Measurements from ENCODE around the gene NBR1.

The NBR1 gene

GRCh38 chr17:43210576-43210975 is 39.6 kb downstream of the NBR1 start:
- Histone ChIP-seq H3K27ac (ENCODE audit: low read depth, low read length, poor library complexity, severe bottlenecking) (no peak overlapping the region), H4K20me1 (ENCODE audit: insufficient read depth, low read length) (no peaks in the 10 kb centered on the region), H3K4me1 (ENCODE audit: insufficient read depth, low read length, severe bottlenecking) (peaks cover 26% of the 10 kb centered on the region), H3K9me2 (ENCODE audit: low read depth, low read length) (no peaks in the 10 kb centered on the region), H3K9me3 (ENCODE audit: low read length) (no peaks in the 10 kb centered on the region), H3K27me3 (ENCODE audit: insufficient read depth, low read length) (no peaks in the 10 kb centered on the region), H3K4me3 (ENCODE audit: low read depth, low read length, poor library complexity, severe bottlenecking) (peak overlapping the region; percentile 66), H3K36me3 (ENCODE audit: insufficient read depth, low read length) (peaks cover 17% of the 10 kb centered on the region; the same call in 1 of the 2 replicates), H3F3A (ENCODE audit: insufficient read depth, low read length) (no peaks in the 10 kb centered on the region), H3K79me2 (ENCODE audit: insufficient read depth, low read length) (no peaks in the 10 kb centered on the region), H2AFZ (ENCODE audit: low read length) (no peak overlapping the region), H3K4me2 (ENCODE audit: low read length) (peak overlapping the region; percentile 82), H3K9ac (ENCODE audit: low read length) (peak overlapping the region; percentile 71)
- TF ChIP-seq, protein P1, sequence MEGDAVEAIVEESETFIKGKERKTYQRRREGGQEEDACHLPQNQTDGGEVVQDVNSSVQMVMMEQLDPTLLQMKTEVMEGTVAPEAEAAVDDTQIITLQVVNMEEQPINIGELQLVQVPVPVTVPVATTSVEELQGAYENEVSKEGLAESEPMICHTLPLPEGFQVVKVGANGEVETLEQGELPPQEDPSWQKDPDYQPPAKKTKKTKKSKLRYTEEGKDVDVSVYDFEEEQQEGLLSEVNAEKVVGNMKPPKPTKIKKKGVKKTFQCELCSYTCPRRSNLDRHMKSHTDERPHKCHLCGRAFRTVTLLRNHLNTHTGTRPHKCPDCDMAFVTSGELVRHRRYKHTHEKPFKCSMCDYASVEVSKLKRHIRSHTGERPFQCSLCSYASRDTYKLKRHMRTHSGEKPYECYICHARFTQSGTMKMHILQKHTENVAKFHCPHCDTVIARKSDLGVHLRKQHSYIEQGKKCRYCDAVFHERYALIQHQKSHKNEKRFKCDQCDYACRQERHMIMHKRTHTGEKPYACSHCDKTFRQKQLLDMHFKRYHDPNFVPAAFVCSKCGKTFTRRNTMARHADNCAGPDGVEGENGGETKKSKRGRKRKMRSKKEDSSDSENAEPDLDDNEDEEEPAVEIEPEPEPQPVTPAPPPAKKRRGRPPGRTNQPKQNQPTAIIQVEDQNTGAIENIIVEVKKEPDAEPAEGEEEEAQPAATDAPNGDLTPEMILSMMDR (IDR thresholded peaks at IDR 0.05; ENCODE audit: low read length): no peak
- no peak for TF ChIP-seq EZH2 (IDR thresholded peaks at IDR 0.05; ENCODE audit: borderline replicate concordance, low read length)

DNA sequence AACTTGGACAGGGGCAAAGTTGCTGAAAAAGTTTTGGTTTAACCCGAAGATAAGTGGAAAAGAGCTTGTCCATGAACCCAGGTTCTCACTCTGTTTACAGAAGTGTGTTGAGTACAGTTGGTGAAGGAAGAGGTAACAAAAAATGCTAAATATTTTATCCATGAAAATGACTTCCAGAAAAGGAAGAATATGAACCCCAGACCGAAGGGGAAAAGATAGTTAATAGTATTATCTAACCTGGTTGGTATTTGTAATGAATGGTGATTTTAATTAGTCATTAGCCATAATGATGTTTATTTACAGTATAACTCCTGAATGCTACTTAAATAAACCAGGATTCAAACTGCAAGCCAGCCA is 40.1 kb downstream of the NBR1 start:
- Histone ChIP-seq H3K9ac (ENCODE audit: low read length) (peak overlapping the region; percentile 71), H3K79me2 (ENCODE audit: insufficient read depth, low read length) (no peaks in the 10 kb centered on the region), H3K9me2 (ENCODE audit: low read depth, low read length) (no peaks in the 10 kb centered on the region), H3K4me2 (ENCODE audit: low read length) (peak overlapping the region; percentile 82), H3K27me3 (ENCODE audit: insufficient read depth, low read length) (no peaks in the 10 kb centered on the region), H2AFZ (ENCODE audit: low read length) (peak overlapping the region; percentile 32; the same call in 1 of the 2 replicates), H3F3A (ENCODE audit: insufficient read depth, low read length) (no peaks in the 10 kb centered on the region), H3K27ac (ENCODE audit: low read depth, low read length, poor library complexity, severe bottlenecking) (peak overlapping the region; percentile 46), H4K20me1 (ENCODE audit: insufficient read depth, low read length) (no peaks in the 10 kb centered on the region), H3K36me3 (ENCODE audit: insufficient read depth, low read length) (peaks cover 17% of the 10 kb centered on the region; the same call in 1 of the 2 replicates), H3K9me3 (ENCODE audit: low read length) (no peaks in the 10 kb centered on the region), H3K4me1 (ENCODE audit: insufficient read depth, low read length, severe bottlenecking) (peaks cover 26% of the 10 kb centered on the region), H3K4me3 (ENCODE audit: low read depth, low read length, poor library complexity, severe bottlenecking) (peak overlapping the region; percentile 66)
- no peak for TF ChIP-seq EZH2 (IDR thresholded peaks at IDR 0.05; ENCODE audit: borderline replicate concordance, low read length)
- TF ChIP-seq, protein P1 (IDR thresholded peaks at IDR 0.05; ENCODE audit: low read length): no peak

- Histone ChIP-seq H2AFZ (ENCODE audit: low read length) (peak within 1 kb of the TSS; percentile 32; the same call in 1 of the 2 replicates), H3K9ac (ENCODE audit: low read length) (peak within 1 kb of the TSS; percentile 71), H3F3A (ENCODE audit: insufficient read depth, low read length) (no peaks in the 10 kb centered on the region), H3K4me3 (ENCODE audit: low read depth, low read length, poor library complexity, severe bottlenecking) (peak within 1 kb of the TSS; percentile 66), H3K4me1 (ENCODE audit: insufficient read depth, low read length, severe bottlenecking) (peaks cover 26% of the 10 kb centered on the region), H3K9me2 (ENCODE audit: low read depth, low read length) (no peaks in the 10 kb centered on the region), H3K27me3 (ENCODE audit: insufficient read depth, low read length) (no peaks in the 10 kb centered on the region), H3K36me3 (ENCODE audit: insufficient read depth, low read length) (peaks cover 17% of the 10 kb centered on the region; the same call in 1 of the 2 replicates), H3K27ac (ENCODE audit: low read depth, low read length, poor library complexity, severe bottlenecking) (peak within 1 kb of the TSS; percentile 46), H3K4me2 (ENCODE audit: low read length) (peak within 1 kb of the TSS; percentile 82), H3K9me3 (ENCODE audit: low read length) (no peaks in the 10 kb centered on the region), H4K20me1 (ENCODE audit: insufficient read depth, low read length) (no peaks in the 10 kb centered on the region), H3K79me2 (ENCODE audit: insufficient read depth, low read length) (no peaks in the 10 kb centered on the region)
- no peak for TF ChIP-seq EZH2 (IDR thresholded peaks at IDR 0.05; ENCODE audit: borderline replicate concordance, low read length)
- TF ChIP-seq, protein P1 (IDR thresholded peaks at IDR 0.05; ENCODE audit: low read length): peak; percentile 56
Observed at GRCh38 chr17:43211480-43212402, 40.7 kb downstream of the NBR1 start, which contains the start of gene TMEM106A. Gene TMEM106A, plus strand, starts transcription at chr17:43211875. Its CDS starts 1,167 bp downstream, at chr17:43213042.

Data from OCI-LY1 (cell line).